IMR-90 (cell line): ENCODE results near the gene COLEC11. TPM values are rescaled to one million over a fixed set of nuclear protein-coding genes. Genes with fewer than 3 reads are reported as not detected.

Source experiments
- ATAC-seq: fragments of 200-7000 bp; cut with Tn5 transposase; 2 replicates; pipeline ENCODE4 v1.9.1; 2020; ENCODE audit warnings: low read depth, mild to moderate bottlenecking, moderate library complexity
- BruUV-seq: library from RNA; stranded (reverse); fragments of 400-500 nt; replicated peaks from 2 replicates; lab custom pipeline; 2021; lab: Mats Ljungman, UMichigan
- CTCF ChIA-PET: fragments of 300-600 bp; formaldehyde crosslinking; extraction: SDS; loops from one replicate; lab custom pipeline; 2021; ENCODE audit warnings: antibody characterized with exemption; lab: Yijun Ruan, JAX
- POLR2A ChIA-PET: fragments of 300-600 bp; sonication (Branson Sonifier 250); formaldehyde crosslinking; loops from one replicate; lab custom pipeline; 2022; ENCODE audit warnings: antibody characterized with exemption; ENCODE audit not compliant: unreplicated experiment; lab: Charles Lee
- DNase-seq: peaks from one replicate; pipeline ENCODE4 v3.0.0; 2013
- H2AFZ ChIP-seq: replicated peaks from 2 replicates; pipeline ENCODE3; 2013; ENCODE audit warnings: low read length, mild to moderate bottlenecking; ENCODE audit not compliant: poor library complexity
- H2AK5ac ChIP-seq: 2 replicates; pipeline ENCODE4 v1.6.1; 2013; ENCODE audit warnings: low read depth, low read length, inconsistent platforms
- H2AK9ac ChIP-seq: replicated peaks from 2 replicates; pipeline ENCODE3; 2013; ENCODE audit warnings: mild to moderate bottlenecking, low read depth, low read length, moderate library complexity; ENCODE audit not compliant: poor library complexity
- H2BK120ac ChIP-seq: 2 replicates; pipeline ENCODE4 v1.6.1; 2013; ENCODE audit warnings: low read depth, low read length, inconsistent platforms
- H2BK15ac ChIP-seq: 3 replicates; pipeline ENCODE4 v1.6.1; 2013; ENCODE audit warnings: low read depth, low read length, inconsistent platforms
- H2BK20ac ChIP-seq: 2 replicates; pipeline ENCODE4 v1.6.1; 2013; ENCODE audit warnings: low read depth, mild to moderate bottlenecking, inconsistent platforms, low read length, moderate library complexity
- H2BK5ac ChIP-seq: 2 replicates; pipeline ENCODE4 v1.6.1; 2013; ENCODE audit warnings: mild to moderate bottlenecking, low read depth, low read length, inconsistent platforms; ENCODE audit not compliant: poor library complexity, severe bottlenecking
- H3K14ac ChIP-seq: replicated peaks from 2 replicates; pipeline ENCODE4 v1.6.1; 2013; ENCODE audit warnings: low read depth, low read length, inconsistent platforms
- H3K18ac ChIP-seq: 2 replicates; pipeline ENCODE4 v1.6.1; 2013; ENCODE audit warnings: low read depth, low read length, control low read depth
- H3K23ac ChIP-seq: 2 replicates; pipeline ENCODE4 v1.6.1; 2013; ENCODE audit warnings: low read depth, low read length, inconsistent platforms
- H3K27ac ChIP-seq: 2 replicates; pipeline ENCODE4 v1.5.1; 2013; ENCODE audit warnings: mild to moderate bottlenecking, control low read depth, low read length; ENCODE audit not compliant: insufficient read depth
- H3K27me3 ChIP-seq: 2 replicates; pipeline ENCODE4 v1.6.1; 2013; ENCODE audit warnings: low read length; ENCODE audit not compliant: control insufficient read depth, insufficient read depth
- H3K36me3 ChIP-seq: 2 replicates; pipeline ENCODE4 v1.6.1; 2013; ENCODE audit warnings: low read length, mixed read lengths; ENCODE audit not compliant: control insufficient read depth, insufficient read depth
- H3K4ac ChIP-seq: 2 replicates; pipeline ENCODE4 v1.6.1; 2013; ENCODE audit warnings: low read depth, low read length, inconsistent platforms
- H3K4me1 ChIP-seq: 2 replicates; pipeline ENCODE4 v1.6.1; 2013; ENCODE audit warnings: low read length, mixed read lengths; ENCODE audit not compliant: control insufficient read depth, insufficient read depth
- H3K4me2 ChIP-seq: 2 replicates; pipeline ENCODE4 v1.6.1; 2013; ENCODE audit warnings: low read depth, mild to moderate bottlenecking, control low read depth, low read length, moderate library complexity
- H3K4me3 ChIP-seq: 2 replicates; pipeline ENCODE4 v1.5.1; 2013; ENCODE audit warnings: low read depth, mild to moderate bottlenecking, control low read depth, low read length, moderate library complexity; ENCODE audit not compliant: insufficient read depth
- H3K56ac ChIP-seq: 2 replicates; pipeline ENCODE4 v1.6.1; 2013; ENCODE audit warnings: low read length, inconsistent platforms; ENCODE audit not compliant: insufficient read depth; ENCODE audit errors: extremely low read depth
- H3K79me1 ChIP-seq, 2 experiments: 2 replicates each; pipeline ENCODE4 v1.6.1; 2013; ENCODE audit warnings: low read length in 2 of 2, inconsistent platforms in 1 of 2, low read depth in 1 of 2
- H3K9ac ChIP-seq: 2 replicates; pipeline ENCODE4 v1.6.1; 2013; ENCODE audit warnings: low read depth, low read length, control low read depth
- H3K9me1 ChIP-seq: 2 replicates; pipeline ENCODE4 v1.6.1; 2013; ENCODE audit warnings: low read length, inconsistent platforms; ENCODE audit not compliant: insufficient read depth
- H3K9me3 ChIP-seq: 2 replicates; pipeline ENCODE4 v1.6.1; 2013; ENCODE audit warnings: low read length; ENCODE audit not compliant: control insufficient read depth, insufficient read depth
- H4K20me1 ChIP-seq: 2 replicates; pipeline ENCODE4 v1.6.1; 2013; ENCODE audit warnings: low read length, inconsistent platforms; ENCODE audit not compliant: insufficient read depth
- H4K5ac ChIP-seq: 2 replicates; pipeline ENCODE4 v1.6.1; 2013; ENCODE audit warnings: mild to moderate bottlenecking, low read depth, low read length, control low read depth
- H4K8ac ChIP-seq, 2 experiments: 2 replicates each; pipeline ENCODE4 v1.6.1; 2013; ENCODE audit warnings: low read depth in 2 of 2, low read length in 2 of 2, control low read depth in 1 of 2, inconsistent platforms in 1 of 2
- H4K91ac ChIP-seq: 2 replicates; pipeline ENCODE4 v1.6.1; 2013; ENCODE audit warnings: low read depth, low read length, inconsistent platforms; ENCODE audit not compliant: insufficient read depth
- BHLHE40 ChIP-seq: fragments of 150-350 bp; IDR thresholded peaks from 2 replicates; pipeline ENCODE4 v1.6.1; 2016; ENCODE audit warnings: mild to moderate bottlenecking, low read depth, low read length
- CEBPB ChIP-seq: IDR thresholded peaks from 2 replicates; pipeline ENCODE4 v1.6.1; 2012; ENCODE audit warnings: low read depth, low read length, improper control_type of control experiment
- CHD1 ChIP-seq: IDR thresholded peaks from 2 replicates; pipeline ENCODE4 v1.6.1; 2012; ENCODE audit warnings: low read depth, low read length, improper control_type of control experiment
- ELK1 ChIP-seq: fragments of 150-350 bp; IDR thresholded peaks from 2 replicates; pipeline ENCODE4 v1.6.1; 2016; ENCODE audit warnings: low read depth, mild to moderate bottlenecking, low read length, moderate library complexity, borderline replicate concordance
- FOS ChIP-seq: fragments of 150-350 bp; IDR thresholded peaks from 2 replicates; pipeline ENCODE4 v1.6.1; 2016; ENCODE audit warnings: low read depth, low read length
- MAFK ChIP-seq: IDR thresholded peaks from 2 replicates; pipeline ENCODE4 v1.6.1; 2012; ENCODE audit warnings: low read depth, low read length, improper control_type of control experiment
- MAZ ChIP-seq: IDR thresholded peaks from 2 replicates; pipeline ENCODE4 v1.6.1; 2012; ENCODE audit warnings: low read depth, mild to moderate bottlenecking, low read length, improper control_type of control experiment, moderate library complexity, borderline replicate concordance
- MXI1 ChIP-seq: IDR thresholded peaks from 2 replicates; pipeline ENCODE4 v1.6.1; 2012; ENCODE audit warnings: low read depth, mild to moderate bottlenecking, low read length, moderate library complexity, borderline replicate concordance
- NFE2L2 ChIP-seq: fragments of 150-350 bp; IDR thresholded peaks from 2 replicates; pipeline ENCODE4 v1.6.1; 2016; ENCODE audit warnings: low read depth, mild to moderate bottlenecking, low read length
- POLR2A ChIP-seq: IDR thresholded peaks from 2 replicates; pipeline ENCODE4 v1.6.1; 2012; ENCODE audit warnings: mild to moderate bottlenecking, low read depth, low read length
- RAD21 ChIP-seq: IDR thresholded peaks from 2 replicates; pipeline ENCODE4 v1.6.1; 2012; ENCODE audit warnings: low read length, improper control_type of control experiment
- RCOR1 ChIP-seq: IDR thresholded peaks from 2 replicates; pipeline ENCODE4 v1.6.1; 2012; ENCODE audit warnings: mild to moderate bottlenecking, low read length, improper control_type of control experiment; ENCODE audit not compliant: insufficient replicate concordance
- RFX5 ChIP-seq: IDR thresholded peaks from 2 replicates; pipeline ENCODE4 v1.8.0; 2012; ENCODE audit warnings: low read depth, mild to moderate bottlenecking, low read length, moderate library complexity
- SMC3 ChIP-seq: fragments of 150-350 bp; IDR thresholded peaks from 2 replicates; pipeline ENCODE4 v1.6.1; 2016; ENCODE audit warnings: low read depth, mild to moderate bottlenecking, antibody characterized with exemption, low read length, moderate library complexity
- WGBS, 2 experiments: methylation state at CpG; one replicate each; pipeline versions ENCODE4 v1.1.5 to v1.1.7; 2013; ENCODE audit warnings: missing lambda C conversion rate in 2 of 2; ENCODE audit not compliant: insufficient read length in 1 of 2; ENCODE audit errors: extremely low coverage in 2 of 2; 5-methylcytosine and 5-hydroxymethylcytosine counted together
- dilution Hi-C: fragments of 300-500 bp; cut with HindIII; formaldehyde crosslinking; loops from one replicate; pipeline ENCODE4 v1.14.3; 2018; ENCODE audit warnings: low sequenced_read_pairs; ENCODE audit not compliant: unreplicated experiment
- in situ Hi-C: fragments of 300-500 bp; cut with MboI; formaldehyde crosslinking; loops from 3 replicates; pipeline ENCODE4 v1.14.3; 2019; ENCODE audit warnings: low sequenced_read_pairs, inconsistent platforms, mixed read lengths
- intact Hi-C: fragments of 100-400 bp; cut with micrococcal nuclease; formaldehyde crosslinking; loops from 2 replicates; pipeline ENCODE4 v1.10.0; 2022
- polyA plus RNA-seq, 3 experiments: library from polyadenylated mRNA; depleted of rRNA; stranded (reverse); fragments of >200 nt; gene quantifications; 2 replicates each; pipeline ENCODE4 v1.2.3, GENCODE V29; 2012; ENCODE audit warnings: low replicate concordance in 1 of 3
- total RNA-seq: library from RNA; depleted of rRNA; stranded (reverse); fragments of >200 nt; gene quantifications from 2 replicates; pipeline ENCODE4 v1.2.3, GENCODE V29; 2012
- TF ChIP-seq, protein P1 (sequence below): fragments of 150-350 bp; IDR thresholded peaks from 2 replicates; pipeline ENCODE4 v1.6.1; 2017; ENCODE audit warnings: mild to moderate bottlenecking, antibody characterized with exemption, low read length, low read depth
- TF ChIP-seq, protein P2 (sequence below): conservative IDR thresholded peaks from 2 replicates; pipeline ENCODE4 v1.5.1; 2012; ENCODE audit warnings: mild to moderate bottlenecking, low read depth, low read length, improper control_type of control experiment

COLEC11 gene
- total and polyA plus RNA-seq, 2 of the 4 experiments (the other 2 are of a cell fraction) = under 0.01 to 0.24 TPM

GRCh38 chr2:3595985-3596384 lies 1.1 kb downstream of the COLEC11 start:
- WGBS, 2 experiments = 75% methylated on average over 5 of the region's 6 CpGs; no CpG with 5 or more reads in 1 of the 2 experiments

More at GRCh38 chr2:3595985-3596384, 1.1 kb downstream of the COLEC11 start:
- intact Hi-C loops = loop anchor here (5.0 kb wide), 1 partner anchor 36 kb away; no protein-coding TSS in a partner anchor
- Histone ChIP-seq H3K56ac (no peak overlapping the region), H4K5ac (no peak overlapping the region), H3K18ac (no peak overlapping the region; the same call in 1 of the 2 replicates), H3K9me3 (no peaks in the 10 kb centered on the region), H3K27ac (no peak overlapping the region), H3K23ac (no peak overlapping the region), H3K9me1 (0 out of 2 replicates have a peak, but pooled peaks cover 3% of the 10 kb centered on the region), H4K20me1 (no peaks in the 10 kb centered on the region), H3K4me3 (no peak overlapping the region), H2BK120ac (no peak overlapping the region), H2AFZ (no peak overlapping the region), H2BK5ac (no peak overlapping the region), H3K27me3 (no peaks in the 10 kb centered on the region), H3K36me3 (no peaks in the 10 kb centered on the region), H3K4ac (0 out of 2 replicates have a peak overlapping the region, but pooled peaks have one; percentile 26), H2AK5ac (0 out of 2 replicates have a peak overlapping the region, but pooled peaks have one; percentile 18), H4K91ac (peak overlapping the region; percentile 35; the same call in 1 of the 2 replicates), H4K8ac (no peak overlapping the region), H3K79me1 (no peaks in the 10 kb centered on the region), H3K4me2 (no peak overlapping the region), H2BK15ac (no peak overlapping the region), H3K14ac (no peak overlapping the region), H3K4me1 (peaks cover 3% of the 10 kb centered on the region; the same call in 1 of the 2 replicates), H2AK9ac (no peak overlapping the region), H3K9ac (no peak overlapping the region), H2BK20ac (no peak overlapping the region)
- no TSS peak for BruUV-seq
- ChIA-PET CTCF (no interaction called here), POLR2A (no interaction called here)
- dilution Hi-C loops = no loop called here
- in situ Hi-C loops = no loop called here
- no peak for DNase-seq
- TF ChIP-seq RFX5 = no peak
- no peak for TF ChIP-seq RAD21
- TF ChIP-seq RCOR1 = no peak
- no peak for TF ChIP-seq NFE2L2
- no peak for TF ChIP-seq MXI1
- no peak for TF ChIP-seq FOS
- no peak for TF ChIP-seq SMC3
- TF ChIP-seq, protein P1, sequence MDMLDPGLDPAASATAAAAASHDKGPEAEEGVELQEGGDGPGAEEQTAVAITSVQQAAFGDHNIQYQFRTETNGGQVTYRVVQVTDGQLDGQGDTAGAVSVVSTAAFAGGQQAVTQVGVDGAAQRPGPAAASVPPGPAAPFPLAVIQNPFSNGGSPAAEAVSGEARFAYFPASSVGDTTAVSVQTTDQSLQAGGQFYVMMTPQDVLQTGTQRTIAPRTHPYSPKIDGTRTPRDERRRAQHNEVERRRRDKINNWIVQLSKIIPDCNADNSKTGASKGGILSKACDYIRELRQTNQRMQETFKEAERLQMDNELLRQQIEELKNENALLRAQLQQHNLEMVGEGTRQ = no peak
- TF ChIP-seq, protein P2, sequence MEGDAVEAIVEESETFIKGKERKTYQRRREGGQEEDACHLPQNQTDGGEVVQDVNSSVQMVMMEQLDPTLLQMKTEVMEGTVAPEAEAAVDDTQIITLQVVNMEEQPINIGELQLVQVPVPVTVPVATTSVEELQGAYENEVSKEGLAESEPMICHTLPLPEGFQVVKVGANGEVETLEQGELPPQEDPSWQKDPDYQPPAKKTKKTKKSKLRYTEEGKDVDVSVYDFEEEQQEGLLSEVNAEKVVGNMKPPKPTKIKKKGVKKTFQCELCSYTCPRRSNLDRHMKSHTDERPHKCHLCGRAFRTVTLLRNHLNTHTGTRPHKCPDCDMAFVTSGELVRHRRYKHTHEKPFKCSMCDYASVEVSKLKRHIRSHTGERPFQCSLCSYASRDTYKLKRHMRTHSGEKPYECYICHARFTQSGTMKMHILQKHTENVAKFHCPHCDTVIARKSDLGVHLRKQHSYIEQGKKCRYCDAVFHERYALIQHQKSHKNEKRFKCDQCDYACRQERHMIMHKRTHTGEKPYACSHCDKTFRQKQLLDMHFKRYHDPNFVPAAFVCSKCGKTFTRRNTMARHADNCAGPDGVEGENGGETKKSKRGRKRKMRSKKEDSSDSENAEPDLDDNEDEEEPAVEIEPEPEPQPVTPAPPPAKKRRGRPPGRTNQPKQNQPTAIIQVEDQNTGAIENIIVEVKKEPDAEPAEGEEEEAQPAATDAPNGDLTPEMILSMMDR = no peak
- TF ChIP-seq CEBPB = no peak
- TF ChIP-seq BHLHE40 = no peak
- TF ChIP-seq MAZ = no peak
- no peak for TF ChIP-seq CHD1
- TF ChIP-seq MAFK = no peak
- TF ChIP-seq POLR2A = no peak
- no peak for TF ChIP-seq ELK1
- ATAC-seq = no peak
